Stimulated activated CD4-positive, alpha-beta T cell treated with anti-CD3 and anti-CD28 coated beads, Interleukin-4, amount 100 ng/mL, for 1 hour (primary cell): Measurements from ENCODE around the gene COL11A2.

Experiments
- DNase-seq: peaks from one replicate; pipeline ENCODE4 v3.0.0-alpha.2; 2020

The COL11A2 gene

DNA sequence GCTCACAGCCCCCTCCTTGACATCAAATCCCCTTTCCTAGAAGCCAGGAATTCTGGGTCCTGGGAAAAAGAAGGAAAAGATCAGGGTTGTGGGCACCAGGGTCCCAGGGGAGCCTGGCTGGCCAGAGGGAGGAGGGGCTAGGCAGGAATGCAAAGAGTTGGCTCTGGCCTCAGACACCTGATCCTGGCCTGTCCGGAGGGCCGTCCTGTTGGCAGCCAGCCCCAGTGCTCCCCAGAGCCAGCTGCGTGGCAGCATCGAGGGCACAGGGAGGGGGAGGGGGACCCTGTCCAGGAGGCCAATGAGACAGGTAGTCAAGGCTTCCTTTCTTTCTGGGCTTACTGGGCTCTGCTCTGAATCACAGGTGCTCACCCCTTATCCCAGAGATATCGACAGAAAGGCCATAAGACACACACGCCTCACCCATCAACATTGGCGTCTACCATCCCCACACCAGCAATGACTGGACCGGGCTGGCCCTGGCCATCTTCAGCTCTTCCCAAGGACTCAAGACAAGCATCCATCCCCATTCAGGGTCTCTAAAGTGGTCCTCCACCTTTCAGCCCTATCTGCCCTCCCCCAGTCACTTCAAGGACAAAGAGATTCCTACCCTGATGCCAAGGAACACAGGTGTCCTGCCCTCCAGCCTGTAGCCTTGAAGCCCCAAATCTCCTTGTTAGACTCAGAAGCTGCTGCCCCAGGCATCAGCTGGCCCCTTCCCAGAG, 723 bp downstream of the COL11A2 start:
- DNase-seq, result no peak

DNA sequence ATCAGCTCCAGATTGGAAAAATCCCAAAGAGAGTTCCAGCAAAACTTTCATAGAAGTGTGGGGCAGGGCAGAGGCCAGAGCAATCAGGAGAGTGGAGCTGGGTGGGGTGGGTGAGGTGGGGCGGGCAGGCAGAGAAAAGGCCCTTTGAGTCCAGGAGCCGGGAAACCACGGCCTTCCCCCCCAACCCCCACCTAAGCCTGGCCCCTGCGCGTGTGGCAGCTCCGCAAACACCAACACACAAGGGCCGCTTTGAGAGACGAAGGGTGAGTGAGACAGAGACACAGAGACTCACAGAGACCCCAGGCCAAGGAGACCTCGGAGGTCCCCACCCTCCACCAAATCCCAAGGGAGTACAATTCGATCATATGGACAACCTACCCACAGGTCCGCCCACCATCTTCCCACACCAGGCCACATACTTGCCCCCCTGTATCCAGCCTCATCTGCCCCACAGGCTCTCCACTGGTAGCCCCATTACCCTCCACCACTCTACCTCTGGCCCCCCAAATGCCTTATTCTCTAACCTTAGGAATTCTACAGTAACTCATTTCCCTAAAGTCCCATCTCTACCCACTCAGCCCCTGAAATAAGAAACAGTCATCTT, 1.7 kb downstream of the COL11A2 start:
- no peak for DNase-seq

DNA sequence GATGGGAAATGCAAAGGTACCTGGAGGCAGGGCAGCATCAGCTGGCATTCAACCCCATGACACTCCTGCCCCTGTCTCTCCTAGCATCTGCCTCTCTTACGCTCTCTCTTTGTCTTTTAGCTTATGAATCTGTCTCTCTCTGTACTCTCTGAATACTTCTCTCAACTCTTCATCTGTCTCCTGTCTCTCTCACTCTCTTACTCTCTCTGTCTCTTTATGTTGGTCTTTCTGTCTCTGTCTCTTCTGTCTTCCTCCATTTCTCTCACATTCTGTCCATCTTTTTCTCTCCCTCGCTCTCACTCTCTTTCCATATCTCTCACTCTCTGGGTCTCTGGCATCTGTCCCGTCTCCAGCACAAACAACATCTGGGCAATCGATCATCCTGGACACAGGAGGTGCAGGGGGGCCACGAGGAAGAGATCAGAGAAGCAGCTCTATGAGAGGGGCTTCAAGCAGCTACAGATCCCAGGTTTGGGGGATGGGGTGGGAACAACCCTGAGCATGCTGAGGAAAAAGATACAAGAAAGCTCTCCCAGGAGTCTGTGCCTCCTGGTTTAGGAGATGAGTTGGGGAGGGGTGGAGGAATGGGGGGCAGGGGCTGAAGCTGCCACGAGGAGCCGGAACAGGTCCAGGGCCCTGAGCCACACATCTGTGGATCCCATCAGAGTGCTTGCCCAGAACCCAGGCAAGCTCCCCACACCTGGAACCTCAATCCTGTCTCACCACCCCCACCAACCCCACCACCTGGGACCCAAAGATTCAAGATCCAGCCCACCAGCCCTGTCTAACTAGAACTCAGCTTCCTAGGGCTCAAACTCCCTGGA, 2.4 kb downstream of the COL11A2 start:
- no peak for DNase-seq

DNA sequence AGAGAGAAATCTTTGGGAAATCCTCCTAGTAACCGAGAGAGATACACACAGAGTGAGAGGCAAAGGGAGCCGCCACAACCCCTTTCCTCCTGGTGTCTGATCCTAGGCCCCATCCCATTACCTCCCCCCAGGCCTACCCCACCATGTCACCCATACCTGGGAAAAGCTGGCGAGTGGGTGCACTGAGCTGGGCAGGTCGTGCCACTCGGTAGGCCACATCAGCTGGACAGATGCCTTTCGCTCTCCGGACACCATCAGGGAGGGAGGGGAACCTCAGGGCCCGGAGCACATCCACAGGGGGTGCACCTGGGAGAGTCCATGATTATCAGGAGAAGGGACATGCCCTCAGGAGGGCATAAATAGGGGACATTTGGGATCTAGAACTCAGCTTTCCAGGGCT, 3.1 kb downstream of the COL11A2 start:
- no peak for DNase-seq

DNA sequence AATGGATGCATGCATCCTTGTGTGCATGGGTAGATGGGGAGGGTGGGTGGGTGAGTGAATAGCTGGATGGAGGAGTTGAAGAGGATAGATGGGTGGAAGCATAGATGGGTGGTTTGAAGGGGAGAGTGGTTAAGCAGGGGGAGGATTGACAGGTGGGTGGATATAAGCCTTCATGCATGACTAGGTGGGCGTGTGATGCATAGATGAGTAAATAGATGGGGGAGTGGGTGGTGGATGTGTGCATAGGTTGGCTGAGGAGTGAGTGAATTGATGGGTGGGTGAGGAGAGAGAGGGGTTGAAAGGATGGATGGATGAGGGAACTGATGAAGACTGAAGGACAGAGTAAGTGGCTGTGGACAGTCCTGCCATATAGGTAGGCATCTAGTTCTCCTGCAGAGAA, 4.5 kb downstream of the COL11A2 start:
- DNase-seq, result no peak

DNA sequence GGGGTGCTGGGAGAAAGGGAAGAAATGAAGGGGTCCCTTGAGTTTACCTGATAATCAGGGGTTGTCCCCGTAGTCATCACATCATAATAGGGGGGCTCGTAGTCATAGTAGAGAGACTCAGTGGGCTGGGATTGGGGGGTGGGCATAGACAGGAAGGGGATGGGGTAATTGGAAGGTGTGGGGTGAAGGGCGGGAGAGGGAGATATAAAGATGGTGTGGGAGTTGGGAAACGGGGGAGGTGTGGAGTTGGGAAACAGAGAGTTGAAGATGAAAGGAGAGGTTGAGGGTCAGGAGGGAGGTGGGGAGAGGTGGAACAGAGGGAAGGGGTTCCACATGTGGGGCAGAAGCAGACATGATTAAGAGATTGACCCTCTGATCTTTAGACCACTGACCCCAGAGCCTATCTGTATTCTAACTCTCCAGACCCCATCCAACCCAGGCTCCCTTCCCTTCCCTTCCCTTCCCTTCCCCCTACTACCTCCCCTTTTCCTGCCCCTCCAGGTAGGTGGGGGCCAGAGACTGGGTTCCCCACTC, 6.5 kb downstream of the COL11A2 start:
- DNase-seq, result no peak

DNA sequence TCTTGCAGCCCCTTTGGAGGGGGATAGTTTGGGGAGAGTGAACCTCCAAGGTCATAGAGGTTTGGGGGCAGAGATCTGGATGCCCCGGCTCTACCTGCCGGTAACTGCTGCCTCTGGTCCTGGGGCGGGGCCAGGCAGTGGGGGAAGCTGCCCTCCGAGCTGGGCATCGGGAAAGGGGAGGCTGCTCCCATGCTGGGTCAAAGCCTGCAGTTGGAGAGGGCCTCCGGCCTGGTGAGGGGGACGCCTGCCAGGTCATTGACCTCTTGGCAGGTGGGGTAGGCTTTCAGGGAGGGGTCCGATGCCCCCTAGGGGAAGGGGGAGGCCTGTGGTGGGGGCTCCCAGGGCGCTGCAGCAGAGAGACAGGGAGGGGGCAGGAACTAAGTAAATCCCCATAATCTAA, 7.1 kb downstream of the COL11A2 start:
- DNase-seq, result no peak

DNA sequence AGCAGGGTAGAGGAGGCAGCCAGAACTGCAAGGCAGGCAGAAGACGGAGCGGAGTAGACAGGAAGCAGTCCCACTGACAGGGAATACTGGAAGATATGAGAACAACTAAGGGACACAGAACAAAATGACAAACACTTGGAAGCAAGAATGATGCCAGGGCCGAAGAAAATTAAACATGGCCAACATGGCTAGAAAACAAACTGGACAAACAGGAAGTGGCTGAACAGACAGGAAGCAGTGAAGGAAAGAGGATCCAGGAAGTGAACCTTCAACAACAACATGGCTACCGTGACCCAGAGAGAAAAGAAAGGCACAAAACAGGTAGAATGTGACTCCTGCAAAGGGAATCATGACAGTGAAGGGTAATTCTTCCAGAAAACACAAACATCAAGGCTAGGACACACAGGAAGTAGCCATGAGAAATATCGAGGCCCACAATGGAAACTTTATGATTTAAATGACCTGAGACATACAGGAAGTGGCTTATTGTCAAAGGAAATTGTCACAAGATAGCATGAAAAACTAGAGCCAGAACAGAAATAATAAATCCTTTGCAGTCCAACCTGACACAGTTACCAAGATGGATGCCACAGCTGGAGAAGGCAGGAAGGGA, 9.1 kb downstream of the COL11A2 start:
- no peak for DNase-seq

DNA sequence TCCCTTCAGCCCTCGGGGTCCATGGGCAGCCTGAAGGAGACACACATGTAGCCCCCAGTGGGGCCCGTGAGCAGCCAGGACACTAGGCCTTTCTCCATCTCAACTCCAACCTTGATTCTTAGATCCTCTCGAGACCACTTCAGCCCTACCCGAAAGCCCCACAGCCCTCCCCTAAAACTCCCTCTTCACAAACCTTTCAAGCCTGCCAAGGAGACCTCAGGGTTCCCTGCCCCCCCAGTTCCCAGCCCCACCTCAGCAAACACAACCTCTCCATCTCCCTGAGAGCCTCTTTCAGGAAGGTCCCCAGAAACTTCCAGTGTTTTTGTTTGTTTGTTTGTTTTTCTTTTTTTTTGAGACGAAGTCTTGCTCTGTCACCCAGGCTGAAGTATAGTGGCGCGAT, 11.1 kb downstream of the COL11A2 start:
- no peak for DNase-seq

DNA sequence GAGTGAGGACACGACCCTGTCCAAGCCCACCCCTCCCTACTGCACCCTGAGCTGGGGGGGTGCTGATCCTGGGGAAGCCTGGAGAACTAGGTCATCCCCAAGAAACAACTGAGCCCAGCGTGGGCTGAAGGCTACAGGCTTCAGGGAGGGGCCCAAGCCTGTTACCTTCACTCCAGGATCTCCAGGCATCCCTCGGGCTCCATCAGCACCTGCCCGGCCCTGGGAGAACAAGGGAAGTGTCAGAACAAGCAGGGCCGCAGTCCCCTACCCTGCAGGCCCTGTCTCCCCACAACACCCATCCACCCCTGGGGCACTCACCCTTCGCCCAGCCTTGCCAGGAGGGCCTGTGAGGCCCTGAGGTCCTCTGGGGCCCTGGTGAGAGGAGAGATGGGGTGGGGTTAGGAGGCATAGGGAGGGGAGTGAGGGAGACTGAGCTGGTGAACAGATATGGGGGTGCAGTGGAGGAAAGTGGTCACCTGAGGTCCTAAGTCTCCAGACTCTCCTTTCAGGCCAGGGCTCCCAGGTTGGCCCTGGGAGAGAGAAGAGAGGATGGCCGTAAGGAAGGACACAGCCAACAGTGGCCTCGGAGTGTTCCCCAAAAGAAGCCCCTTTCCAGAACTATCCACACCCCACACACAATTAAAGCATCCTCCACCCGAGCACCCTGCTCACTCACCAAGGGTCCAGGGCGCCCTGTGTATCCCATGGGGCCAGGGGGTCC, 13.4 kb downstream of the COL11A2 start:
- no peak for DNase-seq

DNA sequence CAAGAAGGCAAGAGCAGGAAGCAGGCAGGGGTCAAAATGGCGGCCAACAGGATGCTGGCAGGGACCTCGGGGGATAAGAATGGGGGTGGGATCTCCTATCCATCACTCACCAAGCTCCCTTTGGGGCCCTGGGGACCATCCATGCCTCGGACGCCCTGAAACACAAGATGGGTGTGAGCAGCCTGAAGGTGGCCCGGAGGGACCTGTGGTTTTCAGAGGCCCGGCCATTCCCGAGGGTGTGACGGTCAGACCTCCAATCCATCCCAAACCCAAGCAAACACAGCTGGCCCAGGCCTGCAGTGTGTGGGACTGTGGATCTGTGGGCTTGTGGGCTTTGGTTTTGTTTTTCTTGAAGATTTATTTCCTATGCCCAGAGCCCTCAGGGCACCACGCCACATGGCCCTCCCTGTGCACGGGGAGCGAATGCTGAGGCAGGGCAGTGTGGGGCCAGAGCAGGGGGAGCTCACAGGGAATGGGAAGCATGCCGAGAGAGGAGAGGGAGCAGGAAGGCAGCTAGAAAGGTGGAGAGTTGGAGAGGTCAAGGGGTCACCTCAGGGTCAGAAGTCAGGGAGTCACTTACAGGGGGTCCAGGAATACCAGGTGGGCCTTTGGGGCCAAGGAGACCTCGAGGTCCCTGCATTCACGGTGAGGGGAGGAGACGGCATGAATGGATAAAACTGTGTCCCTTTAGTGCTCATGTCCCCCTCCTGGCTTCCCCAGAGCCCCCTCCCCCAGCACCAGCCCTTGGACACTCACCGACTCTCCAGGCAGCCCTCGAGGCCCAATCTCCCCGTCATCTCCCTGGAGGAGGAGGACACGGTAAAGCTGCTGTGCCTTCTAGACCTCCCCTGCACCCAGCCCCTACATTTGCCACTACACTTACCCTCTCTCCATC, 14.5 kb downstream of the COL11A2 start:
- DNase-seq, result no peak

DNA sequence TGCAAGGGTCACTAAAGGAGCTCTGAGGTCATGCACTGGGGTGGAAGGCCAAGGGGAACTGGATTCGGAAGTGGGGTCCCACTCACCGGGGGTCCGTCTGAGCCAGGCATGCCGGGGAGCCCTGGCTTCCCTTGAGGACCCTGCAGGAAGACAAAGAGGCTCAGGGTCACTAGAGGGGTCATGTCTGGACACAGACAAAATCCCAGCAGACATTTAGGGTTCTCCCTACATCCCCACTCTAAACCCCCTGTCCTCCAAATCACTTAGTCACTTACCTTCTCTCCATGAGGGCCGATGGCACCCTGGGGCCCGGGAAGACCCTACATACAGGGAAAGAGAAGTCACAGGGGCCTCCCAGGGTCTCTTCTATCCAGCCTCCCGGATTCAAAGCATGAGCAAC, 15.4 kb downstream of the COL11A2 start:
- DNase-seq, result no peak

DNA sequence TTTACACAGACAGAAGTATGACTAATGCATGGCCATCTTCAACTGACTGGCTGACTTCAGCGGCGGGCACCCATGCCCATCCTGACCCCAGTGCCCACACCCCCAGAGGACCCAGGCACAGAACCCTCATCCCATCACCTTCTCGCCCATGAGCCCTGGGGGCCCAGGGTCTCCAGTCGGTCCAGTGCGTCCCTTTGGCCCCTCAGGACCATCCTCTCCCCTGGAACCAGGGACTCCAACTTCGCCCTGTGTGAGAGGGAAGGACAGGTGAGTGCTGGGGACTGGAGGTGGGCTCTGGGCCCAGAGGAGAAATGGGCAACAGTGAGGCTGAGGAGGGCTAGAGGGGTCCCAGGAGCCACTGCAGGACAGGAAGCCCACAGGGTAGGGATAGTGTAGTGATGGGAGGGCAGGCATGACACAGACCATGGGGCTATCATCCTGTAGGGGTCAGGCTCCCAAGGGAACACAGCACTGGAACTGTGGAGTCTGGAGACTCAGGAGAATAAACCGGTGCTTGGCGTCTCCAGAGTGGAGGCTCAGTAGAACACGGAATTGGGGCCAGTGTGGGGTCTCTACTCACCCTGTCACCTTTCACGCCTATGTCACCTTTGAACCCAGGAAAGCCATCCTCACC, 16.7 kb downstream of the COL11A2 start:
- no peak for DNase-seq

DNA sequence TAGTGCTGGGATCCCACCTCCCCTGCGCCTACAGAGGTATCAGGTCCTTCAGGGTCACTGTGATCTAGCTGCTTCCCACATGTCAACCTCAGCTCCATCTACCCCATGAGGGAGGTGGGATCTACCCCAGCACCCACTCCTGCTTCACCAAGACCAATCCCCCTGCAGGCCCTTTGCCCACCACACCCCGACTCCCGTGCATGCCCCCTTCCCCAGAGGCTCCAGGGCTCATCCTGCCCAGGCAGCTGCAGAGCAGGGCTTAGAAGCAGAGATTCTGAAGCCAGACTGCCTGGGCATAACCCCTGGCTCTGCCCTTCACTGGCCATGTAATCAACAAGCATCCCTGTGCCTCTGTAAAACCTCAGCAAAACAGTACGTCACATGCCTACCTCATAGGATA, 17.5 kb downstream of the COL11A2 start:
- no peak for DNase-seq

DNA sequence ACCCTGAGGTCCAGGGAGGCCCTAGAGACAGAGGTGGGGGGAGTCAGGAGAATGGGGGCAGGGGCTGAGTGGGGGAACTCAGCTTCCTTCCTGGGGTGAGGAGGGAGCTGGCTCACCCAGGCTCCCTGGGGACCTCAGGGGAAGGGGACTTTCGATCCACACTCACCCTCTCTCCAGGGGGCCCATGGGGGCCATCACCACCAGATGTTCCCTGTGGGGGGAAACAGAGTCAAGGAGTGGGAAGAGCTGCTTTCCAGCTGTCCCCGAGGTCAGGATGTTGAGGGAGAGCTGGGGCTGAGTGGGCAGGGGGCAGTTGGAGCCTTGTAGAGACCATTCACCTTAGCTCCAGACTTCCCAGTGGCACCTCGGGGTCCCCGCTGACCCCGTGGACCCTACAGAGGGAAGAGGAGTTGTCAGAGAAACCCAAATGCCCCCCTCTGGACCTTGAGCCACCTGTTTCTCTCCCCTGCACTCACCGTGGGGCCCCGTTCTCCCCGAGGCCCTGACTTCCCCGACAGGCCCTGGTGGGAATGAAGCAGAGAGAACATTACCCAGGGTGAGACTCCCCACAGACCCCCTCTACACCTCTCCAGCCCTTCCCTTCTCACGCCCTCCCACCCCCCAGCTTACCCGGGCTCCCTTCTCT, 18.6 kb downstream of the COL11A2 start:
- DNase-seq, result no peak

DNA sequence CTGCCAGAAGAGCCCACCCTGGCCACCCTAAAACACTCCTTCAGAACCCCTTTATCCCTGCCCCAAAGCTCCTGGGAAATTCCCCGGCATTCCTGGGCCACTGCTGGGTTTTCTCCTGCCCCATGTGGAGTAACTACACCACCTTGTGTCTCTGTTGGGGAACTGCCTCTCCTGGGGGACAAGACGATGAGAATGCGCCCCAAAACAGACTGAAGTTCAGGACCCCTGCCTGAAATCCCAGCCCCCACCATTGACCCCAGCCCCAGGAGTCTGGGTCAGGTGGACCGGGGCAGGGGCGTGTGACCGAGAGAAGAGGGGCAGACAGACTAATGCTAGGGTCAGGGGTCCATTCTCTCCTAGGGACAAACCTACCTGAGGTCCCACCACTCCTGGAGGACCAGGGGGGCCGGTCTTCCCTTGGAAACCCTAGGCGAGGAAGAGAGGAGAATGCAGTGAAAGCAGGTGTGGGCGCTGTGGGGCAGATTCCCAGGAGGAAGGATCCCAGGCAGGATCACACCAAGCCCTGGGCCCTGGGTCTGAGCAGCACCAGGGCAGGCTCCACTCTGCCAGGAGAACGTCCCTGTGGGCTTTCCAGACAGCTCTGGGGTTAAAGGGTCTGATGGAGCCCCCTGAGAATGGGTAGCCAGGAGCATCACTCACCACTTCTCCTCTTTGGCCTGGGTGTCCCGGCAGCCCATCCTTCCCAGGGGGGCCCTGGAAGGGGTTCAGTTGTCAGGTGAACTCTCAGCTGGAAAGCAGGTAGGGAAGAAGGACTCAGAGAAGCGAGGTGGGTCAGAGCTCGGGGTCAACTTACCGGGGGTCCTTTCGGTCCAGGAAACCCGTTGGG, 19.4 kb downstream of the COL11A2 start:
- no peak for DNase-seq

DNA sequence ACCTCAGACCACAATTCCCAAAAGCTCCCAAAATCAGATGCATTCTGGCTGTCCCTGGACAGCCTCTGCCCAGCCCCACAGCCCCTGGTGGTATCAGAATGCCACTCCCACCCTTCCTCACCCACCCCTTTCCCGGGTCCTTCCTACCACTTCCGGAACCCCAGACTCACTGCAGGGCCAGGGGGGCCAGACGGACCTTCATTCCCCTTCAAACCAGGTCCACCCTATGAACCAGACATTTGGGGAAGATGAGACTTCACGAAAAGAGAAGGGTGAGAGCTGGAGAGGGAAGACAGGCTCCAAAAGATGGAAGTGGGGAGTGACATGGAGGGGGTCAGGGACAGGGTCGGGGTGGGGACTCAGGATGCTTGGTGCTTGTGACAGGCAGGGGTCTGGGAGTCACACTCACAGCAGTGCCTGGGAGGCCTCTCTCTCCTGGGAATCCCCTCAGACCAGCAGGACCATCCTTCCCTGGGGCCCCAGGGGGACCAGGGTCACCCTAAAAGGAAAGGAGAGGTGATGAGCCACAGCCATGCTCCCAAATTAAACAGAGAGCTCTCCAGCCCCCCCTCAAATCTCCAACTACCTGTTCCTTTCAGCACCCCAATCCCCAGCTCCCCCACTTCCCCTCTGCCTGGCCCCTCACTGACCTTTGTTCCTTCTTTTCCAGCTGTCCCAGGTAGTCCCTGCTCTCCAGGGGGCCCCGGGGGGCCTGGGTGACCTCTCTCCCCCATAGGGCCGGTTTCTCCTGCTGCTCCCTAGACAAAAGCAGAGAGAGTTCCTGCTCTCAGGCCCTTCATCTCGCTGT, 20.2 kb downstream of the COL11A2 start:
- no peak for DNase-seq

DNA sequence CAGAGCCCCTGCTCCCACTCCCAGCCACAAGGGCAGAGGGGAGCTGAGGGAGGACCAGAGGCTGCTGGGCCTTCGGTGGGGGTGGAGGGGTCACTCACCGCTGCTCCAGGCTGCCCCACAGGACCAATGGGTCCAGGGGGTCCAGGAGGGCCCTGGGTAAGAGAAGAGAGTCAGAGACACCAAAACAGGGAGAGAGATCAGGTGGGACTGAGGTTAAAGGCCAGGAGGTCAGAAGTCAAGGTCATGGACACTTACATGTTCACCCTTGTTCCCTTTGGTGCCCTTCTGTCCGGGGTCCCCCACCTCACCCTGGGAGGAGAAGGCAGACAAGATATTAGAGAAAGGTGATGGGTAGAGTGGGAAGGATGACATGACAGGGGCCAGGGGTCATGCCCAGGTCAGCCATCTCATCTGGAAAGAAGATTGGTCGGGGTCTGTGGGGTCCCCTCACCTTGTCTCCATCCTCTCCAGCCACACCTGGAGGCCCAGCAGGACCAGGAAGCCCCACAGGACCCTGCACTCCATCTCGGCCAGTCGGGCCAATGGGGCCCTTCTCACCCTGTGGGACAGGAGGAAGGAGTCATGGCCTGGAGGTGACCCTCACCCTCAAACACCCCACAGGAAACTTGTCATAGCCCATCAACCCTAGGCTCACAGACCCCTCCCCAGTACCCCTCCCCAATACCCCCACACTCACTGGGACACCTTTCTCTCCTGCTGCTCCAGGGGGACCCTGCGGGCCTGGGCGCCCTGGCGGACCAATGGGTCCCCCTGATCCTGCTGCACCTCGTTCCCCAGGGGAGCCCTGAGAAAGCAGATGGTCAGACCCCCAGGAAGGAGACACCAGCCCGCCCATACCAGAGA, 21.0 kb downstream of the COL11A2 start:
- DNase-seq, result no peak
